Astrocyte (in vitro differentiated cells and primary cell): ENCODE measurements around the gene SLC35F2. TPM values are rescaled to one million over a fixed set of nuclear protein-coding genes. Genes with fewer than 3 reads are reported as not detected.

Experiments
- DNase-seq: peaks from one replicate; pipeline ENCODE4 v3.0.0-alpha.2; 2010; ENCODE audit warnings: low read depth
- FAIRE-seq: peaks from 2 replicates; lab custom pipeline; 2011; peaks lifted over from hg19 to GRCh38; lab: Jason Lieb, UNC
- H2AFZ ChIP-seq: 2 replicates; pipeline ENCODE4 v1.6.0; 2012; ENCODE audit warnings: low read depth, low read length, inconsistent platforms
- H3K27ac ChIP-seq: 2 replicates; pipeline ENCODE4 v1.5.1; 2011; ENCODE audit warnings: low read depth, low read length, inconsistent platforms
- H3K27me3 ChIP-seq: 2 replicates; pipeline ENCODE4 v1.6.0; 2011; ENCODE audit warnings: low read length, inconsistent platforms; ENCODE audit not compliant: insufficient read depth
- H3K36me3 ChIP-seq: 2 replicates; pipeline ENCODE4 v1.5.1; 2011; ENCODE audit warnings: low read length, inconsistent platforms; ENCODE audit not compliant: insufficient read depth
- H3K4me1 ChIP-seq: 2 replicates; pipeline ENCODE4 v1.5.1; 2011; ENCODE audit warnings: low read length, inconsistent platforms; ENCODE audit not compliant: insufficient read depth
- H3K4me2 ChIP-seq: 2 replicates; pipeline ENCODE4 v1.6.0; 2012; ENCODE audit warnings: low read length, inconsistent platforms
- H3K4me3 ChIP-seq: 2 replicates; pipeline ENCODE4 v1.5.1; 2011; ENCODE audit warnings: low read depth, mild to moderate bottlenecking, low read length, inconsistent platforms; ENCODE audit not compliant: insufficient read depth
- H3K79me2 ChIP-seq: 2 replicates; pipeline ENCODE4 v1.6.0; 2012; ENCODE audit warnings: mild to moderate bottlenecking, low read length, inconsistent platforms; ENCODE audit not compliant: insufficient read depth
- H3K9ac ChIP-seq: 2 replicates; pipeline ENCODE4 v1.6.0; 2012; ENCODE audit warnings: mild to moderate bottlenecking, low read length, inconsistent platforms
- H3K9me3 ChIP-seq: 2 replicates; pipeline ENCODE4 v1.5.1; 2012; ENCODE audit warnings: low read depth, mild to moderate bottlenecking, low read length, inconsistent platforms; ENCODE audit not compliant: insufficient read depth
- H4K20me1 ChIP-seq: 2 replicates; pipeline ENCODE4 v1.6.0; 2012; ENCODE audit warnings: low read length, inconsistent platforms; ENCODE audit not compliant: insufficient read depth
- H3K27ac Mint-ChIP-seq: one replicate; pipeline ENCODE4 v1.8.0; 2021; ENCODE audit warnings: mild to moderate bottlenecking, mixed read lengths; ENCODE audit not compliant: unreplicated experiment
- H3K27me3 Mint-ChIP-seq: one replicate; pipeline ENCODE4 v1.8.0; 2021; ENCODE audit warnings: low read depth, mixed read lengths; ENCODE audit not compliant: unreplicated experiment
- H3K36me3 Mint-ChIP-seq: one replicate; pipeline ENCODE4 v1.8.0; 2021; ENCODE audit warnings: low read depth, mixed read lengths; ENCODE audit not compliant: unreplicated experiment
- H3K4me1 Mint-ChIP-seq: one replicate; pipeline ENCODE4 v1.8.0; 2021; ENCODE audit warnings: low read depth, mixed read lengths; ENCODE audit not compliant: unreplicated experiment
- H3K4me3 Mint-ChIP-seq: one replicate; pipeline ENCODE4 v1.8.0; 2021; ENCODE audit warnings: mild to moderate bottlenecking, moderate library complexity, mixed read lengths; ENCODE audit not compliant: unreplicated experiment
- H3K9me3 Mint-ChIP-seq: one replicate; pipeline ENCODE4 v1.8.0; 2021; ENCODE audit warnings: mild to moderate bottlenecking, mixed read lengths; ENCODE audit not compliant: unreplicated experiment
- CTCF ChIP-seq: IDR thresholded peaks from 2 replicates; pipeline ENCODE4 v1.5.1; 2011; ENCODE audit warnings: low read depth, mild to moderate bottlenecking, inconsistent platforms, low read length, moderate library complexity; ENCODE audit not compliant: insufficient read depth
- EZH2 ChIP-seq: IDR thresholded peaks from 2 replicates; pipeline ENCODE4 v1.6.1; 2012; ENCODE audit warnings: mild to moderate bottlenecking, low read length, inconsistent platforms; ENCODE audit not compliant: insufficient read depth
- total RNA-seq: library from RNA; stranded (reverse); gene quantifications from 2 replicates; pipeline ENCODE4 v1.2.1, GENCODE V29; 2021

SLC35F2 gene
- total RNA-seq, 1 donor from 2014 or later, result 52.5 TPM

GRCh38 chr11:107830915-107831540 is 27.6 kb downstream of the SLC35F2 start:
- peak overlapping the region; percentile 20 for H3K27ac Mint-ChIP-seq
- H3K4me2 ChIP-seq, result no peak overlapping the region
- H3K27me3 Mint-ChIP-seq, result no peaks in the 10 kb centered on the region
- H3K9me3 Mint-ChIP-seq, result no peaks in the 10 kb centered on the region
- TF ChIP-seq CTCF (no peak), EZH2 (no peak)
- no peaks in the 10 kb centered on the region for H3K9me3 ChIP-seq
- H3K36me3 Mint-ChIP-seq, result no peaks in the 10 kb centered on the region
- H4K20me1 ChIP-seq, result peaks cover 5% of the 10 kb centered on the region
- no peak overlapping the region for H3K27ac ChIP-seq
- H3K9ac ChIP-seq, result no peak overlapping the region
- peaks cover 52% of the 10 kb centered on the region for H3K79me2 ChIP-seq
- no peak for FAIRE-seq
- peaks cover 2% of the 10 kb centered on the region for H3K4me1 Mint-ChIP-seq
- no peak overlapping the region for H3K4me3 Mint-ChIP-seq
- H3K27me3 ChIP-seq, result no peaks in the 10 kb centered on the region
- no peaks in the 10 kb centered on the region for H3K4me1 ChIP-seq
- no peak overlapping the region for H2AFZ ChIP-seq
- no peak for DNase-seq
- no peak overlapping the region for H3K4me3 ChIP-seq
- H3K36me3 ChIP-seq, result no peaks in the 10 kb centered on the region

- Histone ChIP-seq H3K4me1 (no peaks in the 10 kb centered on the region), H3K4me2 (no peak overlapping the region), H3K27ac (no peak overlapping the region), H3K36me3 (no peaks in the 10 kb centered on the region), H3K4me3 (no peak overlapping the region), H3K9me3 (no peaks in the 10 kb centered on the region), H4K20me1 (no peaks in the 10 kb centered on the region), H3K27me3 (no peaks in the 10 kb centered on the region), H3K9ac (no peak overlapping the region), H3K79me2 (peaks cover 41% of the 10 kb centered on the region), H2AFZ (no peak overlapping the region)
- no peak overlapping the region for H3K4me3 Mint-ChIP-seq
- DNase-seq (no peak), FAIRE-seq (no peak)
- H3K9me3 Mint-ChIP-seq, result no peaks in the 10 kb centered on the region
- no peaks in the 10 kb centered on the region for H3K27me3 Mint-ChIP-seq
- H3K36me3 Mint-ChIP-seq, result no peaks in the 10 kb centered on the region
- TF ChIP-seq CTCF, result no peak
- no peak for TF ChIP-seq EZH2
- no peak overlapping the region for H3K27ac Mint-ChIP-seq
- H3K4me1 Mint-ChIP-seq, result peaks cover 8% of the 10 kb centered on the region
These were observed 31.5 kb downstream of the SLC35F2 start for GRCh38 chr11:107827041-107827440.

GRCh38 chr11:107825875-107826274 is 32.7 kb downstream of the SLC35F2 start:
- DNase-seq (no peak), FAIRE-seq (no peak)
- Histone ChIP-seq H3K4me2 (no peak overlapping the region), H4K20me1 (no peaks in the 10 kb centered on the region), H3K36me3 (no peaks in the 10 kb centered on the region), H2AFZ (no peak overlapping the region), H3K4me1 (no peaks in the 10 kb centered on the region), H3K4me3 (no peak overlapping the region), H3K27ac (no peak overlapping the region), H3K79me2 (peaks cover 31% of the 10 kb centered on the region), H3K9ac (no peak overlapping the region), H3K27me3 (no peaks in the 10 kb centered on the region), H3K9me3 (no peaks in the 10 kb centered on the region)
- Mint-ChIP-seq H3K36me3 (no peaks in the 10 kb centered on the region), H3K4me1 (peaks cover 16% of the 10 kb centered on the region), H3K4me3 (no peak overlapping the region), H3K9me3 (no peaks in the 10 kb centered on the region), H3K27me3 (no peaks in the 10 kb centered on the region), H3K27ac (no peak overlapping the region)
- TF ChIP-seq EZH2 (no peak), CTCF (no peak)
